Stimulated activated CD4-positive, alpha-beta T cell treated with anti-CD3 and anti-CD28 coated beads, Interleukin-15, amount 100 ng/mL, for 48 hours (primary cell): ENCODE results near the gene SERTM2.

Source experiments
- DNase-seq, 2 donors: peaks; one replicate each; pipeline ENCODE4 v3.0.0-alpha.2; 2020; ENCODE audit warnings: low read depth in 2 of 2

The SERTM2 gene

DNA sequence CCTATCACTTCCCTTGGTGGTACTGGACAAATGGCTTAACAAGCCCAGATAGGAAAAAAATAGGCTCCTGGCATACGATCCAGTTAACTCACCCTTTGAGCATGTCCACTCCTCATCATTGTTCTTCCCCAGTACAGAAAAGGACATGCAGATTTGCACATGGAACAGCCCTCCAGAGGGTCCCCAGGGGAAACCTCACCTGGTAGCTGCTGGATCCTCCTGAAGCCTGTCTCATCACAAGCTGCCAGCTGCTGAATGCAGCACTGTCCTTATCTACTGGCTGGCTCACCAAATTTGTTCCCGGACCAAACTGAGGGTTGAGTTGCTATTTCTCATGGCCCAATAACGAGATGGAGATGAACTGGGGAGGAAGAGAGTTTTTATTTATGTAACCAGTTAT, 49.4 kb downstream of the SERTM2 start:
- DNase-seq, result no peak

DNA sequence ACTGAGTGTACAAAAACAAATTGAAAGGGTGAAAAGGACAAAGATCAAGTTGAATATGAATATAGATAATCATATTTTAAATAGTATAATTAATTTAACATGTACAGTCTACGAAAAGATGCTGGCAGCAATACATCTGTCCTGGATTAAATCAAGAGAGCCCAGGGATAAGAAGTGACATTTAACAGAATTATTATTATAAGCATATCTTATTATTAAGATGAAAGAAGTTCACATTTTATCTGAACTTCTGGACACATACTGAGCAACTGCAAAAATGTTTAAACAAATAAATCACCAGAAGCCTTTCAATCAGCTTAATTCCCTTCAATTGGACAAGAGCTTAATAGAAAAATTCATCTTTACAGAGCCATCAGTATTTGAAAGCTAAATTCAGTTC, 50.4 kb downstream of the SERTM2 start:
- DNase-seq, result no peak

DNA sequence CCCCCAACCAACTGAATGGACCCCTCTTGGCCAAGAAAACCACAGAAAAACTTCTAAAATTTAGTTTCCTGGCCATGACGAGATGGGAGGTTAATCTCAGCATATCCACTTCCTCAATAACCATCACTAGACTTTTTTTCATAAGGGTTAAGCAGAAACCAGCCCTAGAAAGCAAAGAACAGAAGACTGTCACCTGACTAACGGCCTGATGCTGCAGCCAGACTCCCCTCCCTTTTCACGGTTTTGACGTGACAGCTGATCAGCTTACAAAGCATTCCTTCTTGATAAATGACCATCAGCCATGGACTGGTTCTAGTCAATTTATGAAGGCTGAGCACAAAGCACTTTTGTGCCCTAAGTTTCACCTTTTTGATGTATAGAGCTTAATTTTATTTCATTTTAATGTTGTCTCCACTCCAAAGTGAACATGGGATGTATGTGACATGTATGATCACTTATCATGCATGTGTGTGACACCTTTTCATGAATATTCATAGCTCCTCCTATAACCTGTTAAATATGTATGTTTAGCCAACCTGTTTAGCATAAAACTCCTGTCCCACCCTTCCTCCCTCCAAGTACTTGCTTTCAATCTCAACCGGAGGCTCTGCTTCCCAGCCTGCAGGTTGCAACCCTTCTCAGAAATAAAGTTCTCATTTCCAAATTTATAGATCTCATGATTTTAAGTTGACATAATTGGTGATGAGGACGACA, 56.3 kb downstream of the SERTM2 start:
- DNase-seq, result no peak

DNA sequence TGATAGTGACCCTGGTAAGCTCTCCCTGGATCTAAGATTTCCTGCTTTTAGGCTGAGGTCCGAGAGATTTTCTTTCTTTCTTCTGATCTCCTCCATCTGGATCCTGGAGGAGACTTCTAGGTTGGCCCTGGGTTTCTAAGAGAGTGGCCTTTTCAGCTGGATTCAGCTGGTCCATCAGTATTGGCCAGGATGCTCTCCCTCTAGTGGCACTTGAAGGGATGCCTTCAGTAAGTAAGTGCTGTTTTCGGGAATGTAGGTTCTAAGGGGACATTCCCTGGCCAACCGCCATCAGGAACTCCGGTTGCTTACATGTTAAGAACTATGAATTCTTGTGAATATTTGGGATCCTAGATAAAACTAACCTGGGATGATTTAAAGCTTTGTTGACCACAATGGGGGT, 56.9 kb downstream of the SERTM2 start:
- no peak for DNase-seq

DNA sequence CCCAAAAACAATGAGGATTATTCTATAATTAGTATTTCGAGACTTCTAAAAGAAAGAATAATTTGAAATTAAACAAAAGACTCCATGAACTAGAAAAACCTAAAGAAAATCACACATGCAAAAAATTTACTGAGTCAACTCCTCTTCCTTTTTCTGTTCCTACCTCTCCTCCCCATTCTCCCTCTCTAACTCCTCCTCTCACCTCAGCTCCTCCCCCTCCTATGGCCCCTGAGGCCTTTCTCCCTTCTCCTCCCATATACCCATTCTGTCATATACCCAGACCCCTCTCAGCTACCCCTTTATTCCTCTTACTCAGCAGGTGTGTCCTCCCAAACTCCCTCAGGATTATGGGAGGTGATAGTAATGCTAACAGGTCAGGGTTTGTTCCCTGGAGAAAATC, 57.4 kb downstream of the SERTM2 start:
- DNase-seq, result no peak
